Measurements from ENCODE around the gene TOR1B.

Gene TOR1B

DNA sequence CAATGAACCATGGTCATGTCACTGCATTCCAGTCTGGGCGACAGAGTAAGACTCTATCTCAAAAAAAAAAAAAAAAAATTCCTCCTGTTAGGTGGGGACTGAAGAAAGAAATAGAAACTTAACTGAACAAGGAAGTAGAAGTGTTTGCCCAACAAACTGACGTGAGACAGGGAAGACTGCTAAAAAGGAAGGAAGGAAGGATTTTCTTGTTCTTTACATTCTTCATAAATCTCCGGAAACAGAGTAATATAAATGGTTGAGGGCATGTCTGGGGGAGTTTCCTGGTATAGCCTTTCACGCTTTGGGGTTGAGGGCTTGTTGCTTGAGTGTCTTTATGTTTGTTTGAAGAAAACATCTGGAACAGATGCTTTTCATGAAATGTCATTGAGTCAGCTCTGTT lies 3.1 kb downstream of the TOR1B start:
- TF ChIP-seq SIN3A (IDR thresholded peaks at IDR 0.05; ENCODE audit: borderline replicate concordance, insufficient read depth, low read length) (no peak), TAF1 (IDR thresholded peaks at IDR 0.05; ENCODE audit: borderline replicate concordance, insufficient read depth, low read length) (no peak), POLR2AphosphoS5 (IDR thresholded peaks at IDR 0.05; ENCODE audit: low read depth, low read length) (no peak), FOXP2 (optimal IDR thresholded peaks at IDR 0.05; ENCODE audit: borderline replicate concordance, extremely low read depth, extremely low read length, insufficient read depth) (no peak)
- TF ChIP-seq, protein P1, sequence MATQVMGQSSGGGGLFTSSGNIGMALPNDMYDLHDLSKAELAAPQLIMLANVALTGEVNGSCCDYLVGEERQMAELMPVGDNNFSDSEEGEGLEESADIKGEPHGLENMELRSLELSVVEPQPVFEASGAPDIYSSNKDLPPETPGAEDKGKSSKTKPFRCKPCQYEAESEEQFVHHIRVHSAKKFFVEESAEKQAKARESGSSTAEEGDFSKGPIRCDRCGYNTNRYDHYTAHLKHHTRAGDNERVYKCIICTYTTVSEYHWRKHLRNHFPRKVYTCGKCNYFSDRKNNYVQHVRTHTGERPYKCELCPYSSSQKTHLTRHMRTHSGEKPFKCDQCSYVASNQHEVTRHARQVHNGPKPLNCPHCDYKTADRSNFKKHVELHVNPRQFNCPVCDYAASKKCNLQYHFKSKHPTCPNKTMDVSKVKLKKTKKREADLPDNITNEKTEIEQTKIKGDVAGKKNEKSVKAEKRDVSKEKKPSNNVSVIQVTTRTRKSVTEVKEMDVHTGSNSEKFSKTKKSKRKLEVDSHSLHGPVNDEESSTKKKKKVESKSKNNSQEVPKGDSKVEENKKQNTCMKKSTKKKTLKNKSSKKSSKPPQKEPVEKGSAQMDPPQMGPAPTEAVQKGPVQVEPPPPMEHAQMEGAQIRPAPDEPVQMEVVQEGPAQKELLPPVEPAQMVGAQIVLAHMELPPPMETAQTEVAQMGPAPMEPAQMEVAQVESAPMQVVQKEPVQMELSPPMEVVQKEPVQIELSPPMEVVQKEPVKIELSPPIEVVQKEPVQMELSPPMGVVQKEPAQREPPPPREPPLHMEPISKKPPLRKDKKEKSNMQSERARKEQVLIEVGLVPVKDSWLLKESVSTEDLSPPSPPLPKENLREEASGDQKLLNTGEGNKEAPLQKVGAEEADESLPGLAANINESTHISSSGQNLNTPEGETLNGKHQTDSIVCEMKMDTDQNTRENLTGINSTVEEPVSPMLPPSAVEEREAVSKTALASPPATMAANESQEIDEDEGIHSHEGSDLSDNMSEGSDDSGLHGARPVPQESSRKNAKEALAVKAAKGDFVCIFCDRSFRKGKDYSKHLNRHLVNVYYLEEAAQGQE (IDR thresholded peaks at IDR 0.05; ENCODE audit: insufficient read depth in 1 of 2, low read depth in 2 of 2, low read length in 2 of 2): no peak

DNA sequence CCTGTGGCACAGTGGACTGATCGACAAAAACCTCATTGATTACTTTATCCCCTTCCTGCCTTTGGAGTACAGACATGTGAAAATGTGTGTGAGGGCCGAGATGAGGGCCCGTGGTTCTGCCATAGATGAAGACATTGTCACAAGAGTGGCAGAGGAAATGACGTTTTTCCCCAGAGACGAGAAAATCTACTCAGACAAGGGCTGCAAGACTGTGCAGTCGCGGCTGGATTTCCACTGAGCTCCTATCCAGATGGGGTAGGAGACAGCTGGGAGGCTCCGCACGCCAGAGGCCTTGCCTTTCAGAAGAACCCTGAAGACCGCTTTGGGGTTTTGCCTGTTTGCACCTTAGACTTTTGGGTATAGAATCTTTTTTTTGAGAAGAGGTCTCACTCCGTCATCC lies 6.4 kb downstream of the TOR1B start:
- TF ChIP-seq FOXP2 (optimal IDR thresholded peaks at IDR 0.05; ENCODE audit: borderline replicate concordance, extremely low read depth, extremely low read length, insufficient read depth): no peak
- TF ChIP-seq SIN3A (IDR thresholded peaks at IDR 0.05; ENCODE audit: borderline replicate concordance, insufficient read depth, low read length): no peak
- TF ChIP-seq, protein P1 (IDR thresholded peaks at IDR 0.05; ENCODE audit: insufficient read depth in 1 of 2, low read depth in 2 of 2, low read length in 2 of 2): no peak
- TF ChIP-seq POLR2AphosphoS5 (IDR thresholded peaks at IDR 0.05; ENCODE audit: low read depth, low read length): no peak
- TF ChIP-seq TAF1 (IDR thresholded peaks at IDR 0.05; ENCODE audit: borderline replicate concordance, insufficient read depth, low read length): no peak

DNA sequence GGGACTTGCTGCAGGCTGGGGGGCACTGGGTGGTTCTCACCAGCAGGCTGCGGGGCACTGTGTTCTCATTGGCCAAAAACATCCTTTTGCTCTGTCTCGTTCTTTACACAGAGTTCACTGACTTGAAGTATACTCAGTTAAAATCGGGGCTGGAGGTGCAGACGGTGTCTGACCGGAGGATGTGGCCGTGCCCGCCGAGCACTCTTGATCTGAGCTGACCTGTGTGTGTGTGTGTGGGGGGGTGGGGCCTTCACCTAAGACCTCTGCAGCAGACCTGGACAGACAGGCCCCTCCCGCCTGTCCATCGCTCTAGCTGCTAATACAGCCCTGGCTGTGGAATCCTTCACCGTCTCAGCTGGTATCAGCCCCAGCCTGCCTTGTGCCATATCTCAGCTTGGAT lies 7.1 kb downstream of the TOR1B start:
- no peak for TF ChIP-seq FOXP2 (optimal IDR thresholded peaks at IDR 0.05; ENCODE audit: borderline replicate concordance, extremely low read depth, extremely low read length, insufficient read depth)
- TF ChIP-seq TAF1 (IDR thresholded peaks at IDR 0.05; ENCODE audit: borderline replicate concordance, insufficient read depth, low read length): no peak
- TF ChIP-seq, protein P1 (IDR thresholded peaks at IDR 0.05; ENCODE audit: insufficient read depth in 1 of 2, low read depth in 2 of 2, low read length in 2 of 2): no peak
- no peak for TF ChIP-seq SIN3A (IDR thresholded peaks at IDR 0.05; ENCODE audit: borderline replicate concordance, insufficient read depth, low read length)
- TF ChIP-seq POLR2AphosphoS5 (IDR thresholded peaks at IDR 0.05; ENCODE audit: low read depth, low read length): no peak

DNA sequence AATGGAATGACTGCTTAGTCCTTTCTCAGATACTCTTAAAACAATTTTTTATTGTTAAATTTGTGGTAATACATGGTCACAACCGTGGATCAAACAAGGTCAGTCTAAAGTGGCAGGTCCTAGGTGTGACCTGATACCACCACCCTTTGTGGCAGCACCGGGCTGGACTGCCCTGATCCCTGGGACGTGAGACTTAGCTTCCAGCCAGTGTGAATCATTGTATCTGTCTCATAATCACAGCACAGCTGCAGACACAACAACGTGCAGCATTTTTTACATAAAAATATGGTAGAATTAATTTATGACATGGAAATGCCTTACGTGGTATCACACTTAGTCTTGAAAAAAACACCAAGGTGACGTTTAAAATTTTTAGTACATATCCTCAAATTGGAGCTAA lies 7.8 kb downstream of the TOR1B start:
- TF ChIP-seq, protein P1 (IDR thresholded peaks at IDR 0.05; ENCODE audit: insufficient read depth in 1 of 2, low read depth in 2 of 2, low read length in 2 of 2): no peak
- TF ChIP-seq TAF1 (IDR thresholded peaks at IDR 0.05; ENCODE audit: borderline replicate concordance, insufficient read depth, low read length) (no peak), FOXP2 (optimal IDR thresholded peaks at IDR 0.05; ENCODE audit: borderline replicate concordance, extremely low read depth, extremely low read length, insufficient read depth) (no peak), POLR2AphosphoS5 (IDR thresholded peaks at IDR 0.05; ENCODE audit: low read depth, low read length) (no peak), SIN3A (IDR thresholded peaks at IDR 0.05; ENCODE audit: borderline replicate concordance, insufficient read depth, low read length) (no peak)

DNA sequence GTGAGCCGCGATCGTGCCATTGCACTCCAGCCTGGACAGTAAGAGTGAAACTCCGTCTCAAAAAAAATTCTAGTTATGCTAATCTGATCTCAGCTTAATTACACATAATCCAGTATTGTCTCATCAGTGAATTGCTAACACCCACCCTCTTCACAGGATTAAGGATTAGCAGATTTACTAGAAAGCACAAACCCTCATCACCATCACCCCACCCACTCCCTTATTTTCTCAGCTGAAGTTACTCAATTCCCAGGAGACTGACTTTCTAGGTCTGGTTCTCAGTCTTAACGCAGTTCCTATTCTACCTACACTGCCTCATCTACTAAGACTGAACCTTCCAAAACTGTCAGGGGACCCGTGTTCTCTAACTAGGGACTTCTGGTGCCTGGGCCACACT lies 9.0 kb downstream of the TOR1B start:
- no peak for TF ChIP-seq SIN3A (IDR thresholded peaks at IDR 0.05; ENCODE audit: borderline replicate concordance, insufficient read depth, low read length)
- TF ChIP-seq, protein P1 (IDR thresholded peaks at IDR 0.05; ENCODE audit: insufficient read depth in 1 of 2, low read depth in 2 of 2, low read length in 2 of 2): no peak
- TF ChIP-seq TAF1 (IDR thresholded peaks at IDR 0.05; ENCODE audit: borderline replicate concordance, insufficient read depth, low read length): no peak
